NOMO-1 treated with dmso at 0.1 percent for 144 hours (cell line): ENCODE measurements around the gene FGF12.

Experiments used
- DNase-seq: peaks from one replicate; lab custom pipeline; 2025; ENCODE audit not compliant: unreplicated experiment; lab: John Stamatoyannopoulos, UW

FGF12 gene

DNA sequence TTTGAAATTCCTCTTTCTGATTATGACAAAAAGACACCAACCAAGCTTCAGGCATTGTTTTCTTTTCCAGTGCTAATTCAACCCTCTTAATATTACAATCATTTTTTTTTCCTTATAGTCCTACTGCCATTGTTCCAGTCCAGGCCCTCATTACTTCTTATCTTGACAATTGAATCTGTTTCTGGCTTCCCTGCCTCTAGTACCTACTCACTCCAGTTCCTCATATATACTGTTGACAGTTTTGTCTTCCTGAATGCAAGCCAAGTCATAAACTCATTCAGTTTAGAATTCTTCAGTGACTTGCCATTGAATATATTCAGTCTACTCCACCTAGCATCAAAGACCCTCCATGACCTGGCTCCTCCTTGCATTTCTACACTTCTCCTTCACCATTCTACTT lies 507.4 kb downstream of the FGF12 start:
- no peak for DNase-seq

- DNase-seq: no peak
Measured at GRCh38 chr3:192216067-192216466, 511.3 kb downstream of the FGF12 start.

- DNase-seq: no peak
Measured at GRCh38 chr3:192212979-192213378, 514.4 kb downstream of the FGF12 start.

DNA sequence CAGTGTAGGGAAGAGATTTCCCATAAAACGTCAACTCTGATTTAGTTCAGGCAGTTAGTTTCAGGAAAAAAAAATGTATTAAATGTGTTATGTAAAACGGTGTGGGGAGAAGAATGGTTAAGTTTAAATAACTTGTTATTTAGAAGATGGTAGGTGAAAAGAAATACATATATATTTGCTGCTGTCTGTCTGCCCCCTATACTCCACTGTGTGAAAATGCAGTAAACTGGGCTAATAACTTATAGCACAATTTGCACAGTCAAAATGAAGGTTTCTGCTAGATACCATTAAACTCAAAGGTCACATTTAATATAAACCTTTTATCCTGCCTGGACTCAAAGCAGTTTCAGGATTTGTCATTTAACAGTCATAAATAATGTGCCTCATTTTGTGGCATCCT lies 515.0 kb downstream of the FGF12 start:
- DNase-seq: no peak

DNA sequence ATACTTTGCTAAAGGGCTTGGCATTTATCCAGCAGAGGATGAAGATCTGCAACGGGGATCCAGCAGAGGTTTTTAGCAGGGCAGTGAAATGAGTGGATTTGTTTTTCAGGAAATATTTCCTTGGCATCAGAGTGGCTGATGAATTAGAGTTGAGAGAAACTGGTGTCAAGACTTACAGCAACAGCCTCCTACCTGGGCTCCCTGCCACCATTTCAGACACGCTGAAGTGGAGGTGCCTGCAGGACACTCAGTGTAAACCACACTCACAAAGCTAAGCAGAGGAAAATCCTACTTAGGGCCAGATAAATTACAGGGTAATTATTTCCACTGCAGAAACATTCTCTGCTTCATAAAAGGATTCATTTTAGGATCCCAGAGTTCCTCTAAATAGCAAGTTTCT lies 519.7 kb downstream of the FGF12 start:
- no peak for DNase-seq

DNA sequence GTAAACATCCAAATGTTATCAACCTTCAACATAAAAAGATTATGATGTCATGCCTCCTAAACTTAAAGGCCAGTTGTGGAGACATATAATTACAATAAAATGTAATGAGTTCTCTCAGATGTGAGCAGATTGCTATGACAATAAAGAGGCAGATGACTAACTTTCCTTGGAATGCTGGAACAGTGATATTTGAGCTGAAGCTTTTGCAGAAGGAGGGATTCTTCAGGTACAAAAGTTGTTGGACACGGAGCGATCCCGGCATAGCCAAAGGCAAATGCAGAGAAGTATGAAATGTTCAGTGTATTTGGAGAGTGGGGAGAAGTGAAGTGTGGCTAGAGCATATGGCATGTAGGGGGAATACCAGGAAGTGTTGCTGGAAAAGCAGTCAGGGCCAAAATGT lies 520.1 kb downstream of the FGF12 start:
- DNase-seq: no peak

- DNase-seq: no peak
Measured at GRCh38 chr3:192194085-192194484, 533.3 kb downstream of the FGF12 start.

- peak; percentile 15 for DNase-seq
Measured at GRCh38 chr3:192188218-192188835, 539.0 kb downstream of the FGF12 start.

DNA sequence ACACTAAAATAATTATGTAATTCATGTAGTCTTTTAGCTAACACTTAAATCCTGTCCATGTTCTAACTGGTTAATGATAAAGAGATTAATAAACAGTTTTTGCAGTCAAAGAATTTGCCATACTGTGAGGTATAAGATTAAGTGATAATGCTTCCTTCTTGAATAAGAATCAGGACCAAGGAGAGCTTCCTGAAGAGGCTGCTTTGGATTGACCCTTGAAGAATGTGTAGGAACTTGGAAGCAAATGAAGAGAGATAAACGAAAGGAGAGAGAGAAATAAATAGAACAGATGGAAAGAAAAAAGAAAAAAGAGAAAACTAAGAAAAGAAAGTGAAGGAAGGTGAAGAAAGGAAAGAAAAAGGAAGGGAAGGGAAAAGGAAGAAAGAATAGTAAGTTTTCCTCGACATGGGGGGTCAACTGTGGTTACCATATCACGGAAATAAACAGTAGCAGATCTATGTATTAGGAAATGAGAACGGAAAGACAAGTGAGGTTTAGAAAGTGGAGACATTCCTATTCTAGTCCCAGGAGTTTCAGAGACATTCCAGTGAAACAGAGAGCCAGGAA lies 539.8 kb downstream of the FGF12 start:
- DNase-seq: no peak

- DNase-seq: no peak
Measured at GRCh38 chr3:192186498-192186897, 540.8 kb downstream of the FGF12 start.

- no peak for DNase-seq
Measured at GRCh38 chr3:192186045-192186444, 541.3 kb downstream of the FGF12 start.

DNA sequence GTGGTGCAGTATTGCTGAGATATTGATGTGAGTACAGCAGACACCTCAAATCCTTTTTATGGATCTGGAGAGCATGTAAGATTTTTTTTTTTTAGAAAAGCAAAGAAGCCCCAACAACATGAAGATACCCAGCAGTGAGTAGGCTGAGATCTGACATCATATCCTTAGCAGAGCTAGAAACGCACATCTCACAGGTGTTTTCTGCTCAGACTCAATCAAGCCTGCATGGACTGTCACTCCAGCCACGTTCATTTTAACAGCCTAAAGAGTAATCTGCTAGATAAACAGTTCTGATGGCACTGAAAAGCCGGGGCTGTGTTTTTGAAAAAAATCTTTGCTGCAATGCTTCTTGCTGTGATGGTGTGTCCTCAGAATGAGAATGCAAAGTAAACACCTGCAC lies 544.2 kb downstream of the FGF12 start:
- no peak for DNase-seq

DNA sequence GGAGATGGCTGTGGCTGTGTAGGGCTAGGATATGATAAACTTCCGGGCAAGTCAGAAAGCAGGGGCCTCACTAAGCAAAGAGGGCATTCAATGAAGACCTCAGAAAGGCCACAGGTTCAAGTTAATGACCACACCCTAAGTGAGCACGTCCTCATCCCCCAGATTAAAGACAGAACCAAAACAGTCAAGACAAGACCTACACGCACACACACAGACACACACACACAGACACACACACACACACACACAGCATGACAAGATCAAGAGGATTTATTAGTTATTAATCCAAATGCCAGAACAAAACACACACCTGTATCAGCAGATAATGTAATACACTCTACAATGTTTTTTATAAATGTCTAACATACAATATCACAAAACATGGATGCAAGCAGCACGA lies 546.2 kb downstream of the FGF12 start:
- DNase-seq: no peak

- DNase-seq: no peak
Measured at GRCh38 chr3:192177383-192177782, 550.0 kb downstream of the FGF12 start.

DNA sequence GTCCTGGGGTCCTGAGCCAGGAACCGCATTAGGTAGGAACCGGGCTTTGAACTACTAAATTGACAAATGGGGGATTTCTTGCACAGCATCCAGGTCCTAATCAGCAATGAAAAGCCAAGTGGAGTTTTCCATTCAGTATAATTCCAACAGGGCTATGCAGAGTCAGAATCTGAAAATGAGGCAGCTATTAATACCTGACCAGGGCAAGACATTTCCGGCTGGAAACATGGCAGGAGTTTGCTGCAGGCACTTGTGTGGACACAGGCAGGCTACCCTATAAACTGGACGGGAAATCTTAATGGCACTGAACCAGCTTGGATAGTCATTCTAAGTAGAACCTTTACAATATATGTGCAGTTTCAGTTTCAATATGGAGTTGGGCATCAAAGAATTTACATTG lies 553.1 kb downstream of the FGF12 start:
- no peak for DNase-seq

DNA sequence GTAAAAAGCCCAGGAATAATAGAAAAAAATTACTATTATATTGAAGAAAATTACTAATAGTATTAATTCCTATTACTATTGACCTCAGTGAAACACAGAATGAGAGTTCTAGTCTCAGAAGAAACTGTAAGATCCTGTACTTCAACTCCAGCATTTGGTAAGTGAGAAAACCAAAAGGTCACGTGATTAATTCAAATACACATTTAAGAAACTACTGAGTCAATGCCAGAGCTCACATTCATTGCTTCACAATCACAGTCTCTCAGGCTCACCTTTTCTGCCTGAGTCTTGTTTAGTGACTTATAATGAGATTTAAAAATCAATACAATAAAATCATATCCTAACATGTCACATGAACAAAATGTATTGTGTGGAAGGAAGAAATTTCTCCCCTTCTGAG lies 556.1 kb downstream of the FGF12 start:
- DNase-seq: no peak

- DNase-seq: no peak
Measured at GRCh38 chr3:192170659-192171058, 556.7 kb downstream of the FGF12 start.

DNA sequence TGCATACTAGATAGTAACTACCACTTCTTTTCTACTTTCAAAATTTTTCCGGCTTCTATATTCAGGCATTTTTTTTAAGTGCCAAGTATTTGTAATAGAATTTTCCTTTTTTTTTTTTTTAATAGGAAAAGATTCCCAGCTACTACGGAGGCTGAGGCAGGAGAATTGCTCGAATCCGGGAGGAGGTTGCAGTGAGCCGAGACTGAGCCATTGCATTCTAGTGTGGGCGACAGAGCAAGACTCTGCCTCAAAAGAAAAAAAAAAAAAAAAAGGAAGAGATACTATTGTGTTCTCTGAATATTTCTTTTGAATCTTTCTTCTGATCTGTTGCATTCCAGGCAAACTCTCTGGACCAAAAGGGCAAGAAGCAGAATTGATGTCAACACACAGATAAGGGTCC lies 557.3 kb downstream of the FGF12 start:
- no peak for DNase-seq

GRCh38 chr3:192169332-192169915 lies 557.9 kb downstream of the FGF12 start:
- no peak for DNase-seq

DNA sequence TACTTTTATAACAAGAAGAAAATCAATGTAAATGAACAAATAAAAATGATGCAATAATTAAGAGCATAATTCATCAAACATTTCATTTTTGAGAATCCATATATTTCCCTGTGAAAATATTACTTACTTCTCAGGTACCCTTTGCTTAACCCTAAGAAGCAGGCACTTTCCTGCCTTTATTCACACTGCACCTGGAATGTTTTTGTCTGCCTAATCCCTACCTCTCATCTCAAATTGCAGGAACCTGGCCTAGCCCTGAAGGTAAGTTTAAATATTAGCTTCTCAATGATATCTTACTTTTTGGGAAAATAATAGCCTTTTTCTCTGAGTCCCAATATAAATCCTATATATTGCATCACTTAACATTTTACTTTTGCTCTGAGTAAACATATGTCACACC lies 559.1 kb downstream of the FGF12 start:
- DNase-seq: no peak

GRCh38 chr3:192165552-192165951 lies 561.8 kb downstream of the FGF12 start:
- no peak for DNase-seq

DNA sequence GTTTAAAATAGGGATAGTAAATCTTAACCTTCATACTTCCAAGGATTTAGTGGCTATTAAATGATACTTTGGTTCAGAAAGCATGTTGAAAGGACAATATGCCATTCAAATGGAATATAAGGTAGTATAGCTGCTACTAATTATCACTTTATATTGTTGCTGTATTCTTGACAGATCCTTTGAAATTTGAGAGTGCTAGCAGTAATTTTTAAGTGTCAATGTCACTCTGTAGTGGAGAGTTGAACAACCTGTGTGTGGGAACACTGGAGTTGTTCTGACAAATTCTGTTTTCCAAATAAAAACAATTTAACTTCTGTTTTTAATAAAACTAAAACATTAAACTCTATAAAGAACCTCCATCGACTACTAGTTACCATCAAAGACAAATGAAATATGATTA lies 565.7 kb downstream of the FGF12 start:
- DNase-seq: no peak

DNA sequence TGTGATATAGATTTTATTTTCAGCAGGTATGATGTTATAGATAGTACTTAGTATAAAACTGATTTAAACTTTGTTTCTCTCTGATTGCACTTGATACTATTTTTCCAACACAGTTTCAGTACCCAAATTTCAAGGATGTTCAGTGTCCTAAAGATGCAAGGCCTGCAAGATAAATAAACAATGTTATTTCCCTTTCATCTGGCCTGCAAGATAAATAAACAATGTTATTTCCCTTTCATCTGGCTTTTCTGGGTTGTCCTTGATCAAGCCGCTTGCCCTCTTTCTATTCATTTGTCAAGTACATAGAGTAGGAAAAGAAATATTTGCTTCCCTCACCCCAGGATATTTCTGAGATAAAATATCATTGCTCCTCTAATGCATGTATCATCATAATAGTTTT lies 571.0 kb downstream of the FGF12 start:
- no peak for DNase-seq
